H1 (cell line): ENCODE measurements around the gene TCF4. TPM values are rescaled to one million over a fixed set of nuclear protein-coding genes. Genes with fewer than 3 reads are reported as not detected.

Experiments
- CTCF ChIA-PET: fragments of 300-600 bp; sonication (Branson Sonifier 250); formaldehyde crosslinking; loops from one replicate; lab custom pipeline; 2021; ENCODE audit not compliant: partially characterized antibody; lab: Charles Lee
- POLR2A ChIA-PET: fragments of 300-600 bp; sonication (Branson Sonifier 250); formaldehyde crosslinking; loops from one replicate; lab custom pipeline; 2021; ENCODE audit warnings: inconsistent platforms; ENCODE audit not compliant: partially characterized antibody; lab: Charles Lee
- DNase-seq, 2 experiments: peaks; one replicate each; pipeline versions ENCODE4 v3.0.0 to v3.0.0-alpha.2; 2010 to 2022; ENCODE audit warnings: low spot score in 2 of 2, low read depth in 1 of 2, mixed read lengths in 1 of 2
- FAIRE-seq: peaks from 2 replicates; lab custom pipeline; 2011; peaks lifted over from hg19 to GRCh38; lab: Jason Lieb, UNC
- H2AFZ ChIP-seq: 2 replicates; pipeline ENCODE4 v1.8.1; 2012; ENCODE audit warnings: low read length, inconsistent platforms
- H2AK5ac ChIP-seq: 2 replicates; pipeline ENCODE4 v1.6.1; 2013; ENCODE audit warnings: low read depth, low read length
- H2BK120ac ChIP-seq: replicated peaks from 2 replicates; pipeline ENCODE3; 2013; ENCODE audit warnings: low read depth, low read length, inconsistent platforms
- H2BK12ac ChIP-seq: 2 replicates; pipeline ENCODE4 v1.6.1; 2013; ENCODE audit warnings: low read depth, low read length
- H2BK15ac ChIP-seq: 2 replicates; pipeline ENCODE4 v1.6.1; 2013; ENCODE audit warnings: low read length
- H2BK20ac ChIP-seq: 2 replicates; pipeline ENCODE4 v1.6.1; 2013; ENCODE audit warnings: low read length
- H2BK5ac ChIP-seq: 2 replicates; pipeline ENCODE4 v1.6.1; 2013; ENCODE audit warnings: low read depth, low read length
- H3K14ac ChIP-seq: 2 replicates; pipeline ENCODE4 v1.6.1; 2013; ENCODE audit warnings: inconsistent platforms; ENCODE audit not compliant: insufficient read length
- H3K18ac ChIP-seq: 2 replicates; pipeline ENCODE4 v1.6.1; 2013; ENCODE audit warnings: low read length; ENCODE audit errors: extremely low read depth
- H3K23ac ChIP-seq: 2 replicates; pipeline ENCODE4 v1.6.1; 2013; ENCODE audit warnings: inconsistent platforms; ENCODE audit not compliant: insufficient read length
- H3K23me2 ChIP-seq: 2 replicates; pipeline ENCODE4 v1.6.1; 2013; ENCODE audit warnings: low read depth, low read length
- H3K27ac ChIP-seq: 2 replicates; pipeline ENCODE4 v1.6.1; 2011; ENCODE audit warnings: low read depth, low read length, inconsistent platforms
- H3K27me3 ChIP-seq, 4 experiments: replicated peaks in 1 of 4; 1 replicate in 1 of 4; 2 replicates in 3 of 4; pipeline versions ENCODE4 v1.6.1 to v1.8.1; 2011 to 2013; ENCODE audit warnings: low read length in 3 of 4, mild to moderate bottlenecking in 3 of 4, inconsistent platforms in 2 of 4, mixed read lengths in 2 of 4, moderate library complexity in 1 of 4; ENCODE audit not compliant: control insufficient read depth in 3 of 4, insufficient read depth in 3 of 4; ENCODE audit errors: extremely low read depth in 1 of 4
- H3K36me3 ChIP-seq, 4 experiments: 2 replicates each; pipeline versions ENCODE4 v1.6.1 to v1.8.1; 2011 to 2013; ENCODE audit warnings: mild to moderate bottlenecking in 4 of 4, low read length in 3 of 4, moderate library complexity in 2 of 4, control low read depth in 1 of 4, inconsistent platforms in 1 of 4; ENCODE audit not compliant: insufficient read depth in 4 of 4, control insufficient read depth in 2 of 4
- H3K4ac ChIP-seq: replicated peaks from 2 replicates; pipeline ENCODE3; 2013; ENCODE audit warnings: low read length, low read depth, mixed read lengths, inconsistent platforms; ENCODE audit not compliant: insufficient read length
- H3K4me1 ChIP-seq, 4 experiments: replicated peaks in 1 of 4; 1 replicate in 1 of 4; 2 replicates in 3 of 4; pipeline versions ENCODE4 v1.6.1 to v1.8.1; 2011 to 2013; ENCODE audit warnings: low read length in 3 of 4, inconsistent platforms in 2 of 4, mixed read lengths in 1 of 4; ENCODE audit not compliant: insufficient read depth in 4 of 4, control insufficient read depth in 3 of 4
- H3K4me2 ChIP-seq, 2 experiments: 2 replicates each; pipeline versions ENCODE4 v1.6.1 to v1.8.1; 2011 to 2013; ENCODE audit warnings: low read depth in 2 of 2, low read length in 2 of 2, control low read depth in 1 of 2, inconsistent platforms in 1 of 2, mild to moderate bottlenecking in 1 of 2; ENCODE audit not compliant: insufficient read depth in 1 of 2
- H3K4me3 ChIP-seq, 4 experiments: fragments of 200-600, 300-600 bp in 1 of 4; sonication (generic), shearing (Covaris generic), sonication (Bioruptor Twin) in 1 of 4; 2 replicates each; pipeline versions ENCODE4 v1.5.1 to v1.8.1; 2011 to 2016; ENCODE audit warnings: low read length in 4 of 4, low read depth in 3 of 4, control low read depth in 2 of 4, inconsistent platforms in 2 of 4, mild to moderate bottlenecking in 2 of 4, mixed read lengths in 1 of 4, moderate library complexity in 1 of 4; ENCODE audit not compliant: insufficient read depth in 2 of 4; ENCODE audit errors: extremely low read depth in 1 of 4
- H3K56ac ChIP-seq: replicated peaks from 2 replicates; pipeline ENCODE3; 2013; ENCODE audit warnings: low read depth, mild to moderate bottlenecking, mixed read lengths, low read length, inconsistent platforms; ENCODE audit not compliant: insufficient read length
- H3K79me1 ChIP-seq: 2 replicates; pipeline ENCODE4 v1.6.1; 2013; ENCODE audit warnings: low read depth, low read length, control low read depth
- H3K79me2 ChIP-seq, 2 experiments: 2 replicates each; pipeline versions ENCODE4 v1.6.1 to v1.8.1; 2012 to 2013; ENCODE audit warnings: low read length in 2 of 2, mild to moderate bottlenecking in 2 of 2, inconsistent platforms in 1 of 2; ENCODE audit not compliant: insufficient read depth in 2 of 2, control insufficient read depth in 1 of 2
- H3K9ac ChIP-seq, 4 experiments: replicated peaks in 1 of 4; 1 replicate in 1 of 4; 2 replicates in 3 of 4; pipeline versions ENCODE4 v1.6.1 to v1.8.1; 2011 to 2013; ENCODE audit warnings: low read depth in 3 of 4, low read length in 3 of 4, control low read depth in 2 of 4, mild to moderate bottlenecking in 2 of 4, moderate library complexity in 2 of 4, inconsistent platforms in 1 of 4; ENCODE audit errors: extremely low read depth in 1 of 4
- H3K9me3 ChIP-seq, 2 experiments: 2 replicates each; pipeline versions ENCODE4 v1.6.1 to v1.8.1; 2012 to 2013; ENCODE audit warnings: mild to moderate bottlenecking in 2 of 2, moderate library complexity in 2 of 2, control low read depth in 1 of 2, inconsistent platforms in 1 of 2, low read depth in 1 of 2, low read length in 1 of 2, mixed read lengths in 1 of 2; ENCODE audit not compliant: insufficient read depth in 2 of 2
- H4K20me1 ChIP-seq, 2 experiments: replicated peaks in 1 of 2; 2 replicates each; pipeline versions ENCODE3 to v1.8.1; 2011 to 2013; ENCODE audit warnings: inconsistent platforms in 2 of 2, low read length in 2 of 2, mild to moderate bottlenecking in 1 of 2; ENCODE audit not compliant: insufficient read depth in 2 of 2, control insufficient read depth in 1 of 2
- H4K5ac ChIP-seq: 2 replicates; pipeline ENCODE4 v1.6.1; 2013; ENCODE audit warnings: low read length, low read depth, mixed read lengths, inconsistent platforms; ENCODE audit not compliant: insufficient read length
- H4K8ac ChIP-seq: 2 replicates; pipeline ENCODE4 v1.8.0; 2013; ENCODE audit warnings: mild to moderate bottlenecking, moderate library complexity, low read length, inconsistent platforms; ENCODE audit not compliant: insufficient read depth; ENCODE audit errors: extremely low read depth
- H4K91ac ChIP-seq: replicated peaks from 2 replicates; pipeline ENCODE3; 2013; ENCODE audit warnings: low read length, mixed read lengths, inconsistent platforms; ENCODE audit not compliant: insufficient read length
- GTF2F1 ChIP-seq: IDR thresholded peaks from 2 replicates; pipeline ENCODE4 v1.6.1; 2012; ENCODE audit warnings: low read depth, low read length, improper control_type of control experiment, borderline replicate concordance
- KDM5A ChIP-seq: fragments of 200-600 bp; IDR thresholded peaks from 2 replicates; pipeline ENCODE4 v1.7.1; 2012; ENCODE audit warnings: mild to moderate bottlenecking, low read length, inconsistent platforms, mixed read lengths
- MAFK ChIP-seq: IDR thresholded peaks from 2 replicates; pipeline ENCODE4 v1.6.1; 2012; ENCODE audit warnings: low read depth, mild to moderate bottlenecking, improper control_type of control experiment, low read length
- NANOG ChIP-seq: IDR thresholded peaks from 2 replicates; pipeline ENCODE4 v1.6.1; 2011; ENCODE audit warnings: low read length, low read depth, mild to moderate bottlenecking, inconsistent platforms; ENCODE audit not compliant: insufficient read depth, poor library complexity, severe bottlenecking
- RFX5 ChIP-seq: IDR thresholded peaks from 2 replicates; pipeline ENCODE4 v1.6.1; 2011; ENCODE audit warnings: low read depth, low read length, improper control_type of control experiment, borderline replicate concordance
- WGBS, 2 experiments: shearing (Covaris generic) in 1 of 2; methylation state at CpG; one replicate each; pipeline versions ENCODE4 v1.1.6 to v1.1.7; 2013 to 2015; ENCODE audit warnings: low lambda C conversion rate in 2 of 2, mixed read lengths in 2 of 2, inconsistent platforms in 1 of 2, low coverage in 1 of 2, missing lambda C conversion rate in 1 of 2; ENCODE audit not compliant: insufficient replicate concordance in 2 of 2, insufficient coverage in 1 of 2, insufficient read length in 1 of 2; ENCODE audit errors: extremely low coverage in 1 of 2, missing lambda C conversion rate in 1 of 2; 5-methylcytosine and 5-hydroxymethylcytosine counted together
- polyA plus RNA-seq, 7 experiments: library from polyadenylated mRNA; depleted of rRNA in 3 of 7; stranded (reverse) in 5 of 7; unstranded in 2 of 7; fragments of >200 nt in 5 of 7; fragments of 200-250 nt in 2 of 7; gene quantifications; 1 replicate in 5 of 7; 2 replicates in 1 of 7; 4 replicates in 1 of 7; pipeline versions ENCODE4 v1.2.1 to v1.2.3, GENCODE V29; 2011 to 2013; ENCODE audit warnings: missing spikeins in 2 of 7, mixed read lengths in 2 of 7
- total RNA-seq: library from RNA; stranded (reverse); fragmentation: NEBNext Ultra II Directional; extraction: Animal tissue kit (Norgen Biotek cat#: 25700); gene quantifications from 2 replicates; pipeline ENCODE4 v1.2.1, GENCODE V29; 2021

The TCF4 gene
- total and polyA plus RNA-seq, 2 of the 8 experiments (the other 6 are each of a cell fraction or from before 2014, with no cell fraction given), result 59.3 to 118 TPM

- H3K4me2 ChIP-seq, result no peak overlapping the region
- no peaks in the 10 kb centered on the region for H3K9me3 ChIP-seq
- peaks cover 2 to 97% of the 10 kb centered on the region in 2 experiments; a peak in 3 of 4 replicates for H3K79me2 ChIP-seq
- no peak overlapping the region for H4K91ac ChIP-seq
- H3K14ac ChIP-seq, result no peak overlapping the region
- peaks cover 0 to 5% of the 10 kb centered on the region in 2 experiments for H4K20me1 ChIP-seq
- peaks cover 9% of the 10 kb centered on the region; the same call in 1 of the 2 replicates for H3K79me1 ChIP-seq
- no peak overlapping the region for H3K4ac ChIP-seq
- POLR2A ChIA-PET, result no interaction called here
- no peak overlapping the region for H3K23ac ChIP-seq
- no peak overlapping the region for H3K18ac ChIP-seq
- H3K56ac ChIP-seq, result no peak overlapping the region
- H3K9ac ChIP-seq, result no peak overlapping the region
- 92% methylated on average over 3 of the region's 3 CpGs; no CpG with 5 or more reads in 1 of the 2 experiments for WGBS, 2 experiments
- H4K8ac ChIP-seq, result no peak overlapping the region
- H2BK5ac ChIP-seq, result no peak overlapping the region
- H3K36me3 ChIP-seq, result peaks cover 0 to 13% (median 0%) of the 10 kb centered on the region in 4 experiments; a peak in 1 of 8 replicates
- no peak overlapping the region for H2BK15ac ChIP-seq
- no peak overlapping the region for H2BK120ac ChIP-seq
- H4K5ac ChIP-seq, result no peak overlapping the region
- FAIRE-seq, result no peak
- no peak overlapping the region for H3K4me3 ChIP-seq
- H2AK5ac ChIP-seq, result no peak overlapping the region
- H2AFZ ChIP-seq, result no peak overlapping the region
- no peak overlapping the region for H3K27ac ChIP-seq
- H3K27me3 ChIP-seq, result no peaks in the 10 kb centered on the region
- H3K23me2 ChIP-seq, result no peaks in the 10 kb centered on the region; the same call in 1 of the 2 replicates
- H2BK20ac ChIP-seq, result no peak overlapping the region
- CTCF ChIA-PET, result interaction anchor here (0.9 to 1.3 kb wide), 3 partner anchors 133 to 341 kb away, joined by 3 read pairs; no protein-coding TSS in a partner anchor
- no peak for DNase-seq
- H3K4me1 ChIP-seq, result peaks cover 4 to 28% (median 12%) of the 10 kb centered on the region in 4 experiments
- H2BK12ac ChIP-seq, result no peak overlapping the region
- TF ChIP-seq NANOG, result no peak
- TF ChIP-seq MAFK, result no peak
- TF ChIP-seq RFX5, result no peak
- no peak for TF ChIP-seq GTF2F1
- no peak for TF ChIP-seq KDM5A
These were observed 12.0 kb downstream of the TCF4 start for GRCh38 chr18:55576001-55576400.
